ENCODE measurements around the gene RHOV.

DNA sequence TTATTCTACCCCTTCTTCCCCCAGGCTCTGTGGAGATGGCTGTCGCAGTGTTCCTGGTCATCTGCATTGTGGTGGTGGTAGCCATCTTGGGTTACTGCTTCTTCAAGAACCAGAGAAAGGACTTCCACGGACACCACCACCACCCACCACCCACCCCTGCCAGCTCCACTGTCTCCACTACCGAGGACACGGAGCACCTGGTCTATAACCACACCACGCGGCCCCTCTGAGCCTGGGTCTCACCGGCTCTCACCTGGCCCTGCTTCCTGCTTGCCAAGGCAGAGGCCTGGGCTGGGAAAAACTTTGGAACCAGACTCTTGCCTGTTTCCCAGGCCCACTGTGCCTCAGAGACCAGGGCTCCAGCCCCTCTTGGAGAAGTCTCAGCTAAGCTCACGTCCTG lies 17.3 kb downstream of the RHOV start:
- TF ChIP-seq, protein P1, sequence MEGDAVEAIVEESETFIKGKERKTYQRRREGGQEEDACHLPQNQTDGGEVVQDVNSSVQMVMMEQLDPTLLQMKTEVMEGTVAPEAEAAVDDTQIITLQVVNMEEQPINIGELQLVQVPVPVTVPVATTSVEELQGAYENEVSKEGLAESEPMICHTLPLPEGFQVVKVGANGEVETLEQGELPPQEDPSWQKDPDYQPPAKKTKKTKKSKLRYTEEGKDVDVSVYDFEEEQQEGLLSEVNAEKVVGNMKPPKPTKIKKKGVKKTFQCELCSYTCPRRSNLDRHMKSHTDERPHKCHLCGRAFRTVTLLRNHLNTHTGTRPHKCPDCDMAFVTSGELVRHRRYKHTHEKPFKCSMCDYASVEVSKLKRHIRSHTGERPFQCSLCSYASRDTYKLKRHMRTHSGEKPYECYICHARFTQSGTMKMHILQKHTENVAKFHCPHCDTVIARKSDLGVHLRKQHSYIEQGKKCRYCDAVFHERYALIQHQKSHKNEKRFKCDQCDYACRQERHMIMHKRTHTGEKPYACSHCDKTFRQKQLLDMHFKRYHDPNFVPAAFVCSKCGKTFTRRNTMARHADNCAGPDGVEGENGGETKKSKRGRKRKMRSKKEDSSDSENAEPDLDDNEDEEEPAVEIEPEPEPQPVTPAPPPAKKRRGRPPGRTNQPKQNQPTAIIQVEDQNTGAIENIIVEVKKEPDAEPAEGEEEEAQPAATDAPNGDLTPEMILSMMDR (IDR thresholded peaks at IDR 0.05; ENCODE audit: low read depth, low read length, poor library complexity, severe bottlenecking) = no peak
- no peak for TF ChIP-seq EZH2phosphoT487 (IDR thresholded peaks at IDR 0.05; ENCODE audit: borderline replicate concordance, low read length)
